Measurements from ENCODE around the gene OR6S1.

The OR6S1 gene

DNA sequence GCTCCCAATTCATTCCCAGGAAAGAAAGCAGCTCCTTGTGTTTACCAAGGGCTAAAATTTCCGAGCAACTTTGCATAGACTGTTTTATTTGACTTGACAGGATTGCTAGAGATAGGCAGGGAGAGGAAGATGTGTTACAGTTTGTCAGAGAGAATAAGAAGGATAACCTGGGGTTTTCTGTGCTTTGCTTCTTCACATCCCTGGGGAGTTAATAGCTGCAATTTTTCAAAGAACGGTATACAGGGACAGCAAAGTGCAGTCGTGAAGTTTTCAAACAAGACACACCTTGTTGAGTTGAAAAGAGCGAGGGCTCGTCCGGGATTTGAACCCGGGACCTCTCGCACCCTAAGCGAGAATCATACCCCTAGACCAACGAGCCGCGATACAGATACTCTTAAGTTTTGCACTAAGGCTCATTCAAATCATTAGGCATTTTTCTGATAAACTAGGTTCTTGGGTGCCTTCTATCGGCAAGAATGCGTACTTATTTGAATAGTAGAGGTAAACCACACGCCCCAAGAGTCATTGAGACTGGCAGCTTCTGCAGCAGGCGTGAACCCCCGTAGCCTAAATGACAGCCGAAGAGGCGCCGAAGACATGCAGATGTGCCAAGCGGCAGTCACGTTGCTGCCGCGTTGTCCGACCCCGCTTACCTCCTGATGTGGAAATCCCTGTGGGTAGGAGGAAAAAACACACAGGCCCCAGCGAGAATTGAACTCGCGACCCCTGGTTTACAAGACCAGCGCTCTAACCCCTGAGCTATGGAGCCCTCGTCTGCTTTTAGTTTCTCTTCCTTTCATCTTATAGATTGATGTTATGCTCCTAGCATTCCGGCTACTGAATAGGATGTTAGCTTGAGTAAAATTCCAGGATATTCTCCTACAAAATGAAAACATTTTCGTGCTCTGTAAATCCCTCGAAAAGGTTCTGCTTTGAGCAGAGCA, 28.1 kb downstream of the OR6S1 start:
- CTCF ChIA-PET: interaction anchor here (0.6 to 2.6 kb wide), 15 partner anchors 10 to 297 kb away, joined by 3 to 22 read pairs (median 3); partner anchors contain the start of gene PARP2
- POLR2A ChIA-PET: interaction anchor here (0.7 to 2.5 kb wide), 8 partner anchors 18 to 270 kb away, joined by 3 to 16 read pairs (median 6); partner anchors contain the start of genes PARP2, PIP4P1 and PNP
- Histone ChIP-seq H3K27ac (ENCODE audit: extremely low read depth, low read depth, low read length) (peak overlapping the region; percentile 74), H3K4me3 (ENCODE audit: low read depth, low read length) (peak overlapping the region; percentile 81), H3K4me1 (ENCODE audit: control insufficient read depth, insufficient read depth, low read length) (peaks cover 13% of the 10 kb centered on the region), H3K36me3 (ENCODE audit: control insufficient read depth in 2 of 2, insufficient read depth in 1 of 2, low read length in 2 of 2) (no peaks in the 10 kb centered on the region), H3K9me3 (ENCODE audit: control insufficient read depth, insufficient read depth, low read depth, low read length) (no peaks in the 10 kb centered on the region)
- TF ChIP-seq ZEB2 (tag by site-specific recombination; IDR thresholded peaks at IDR 0.05) (peak; percentile 98), ZNF394 (tag by site-specific recombination; IDR thresholded peaks at IDR 0.05; ENCODE audit: borderline replicate concordance) (peak; percentile 90), ZNF623 (tag by site-specific recombination; IDR thresholded peaks at IDR 0.05) (peak; percentile 14; the same call in 1 of the 2 replicates), KLF17 (tag by site-specific recombination; IDR thresholded peaks at IDR 0.05) (peak; percentile 82), ZNF621 (tag by site-specific recombination; IDR thresholded peaks at IDR 0.05) (no peak), ZBTB10 (tag by site-specific recombination; IDR thresholded peaks at IDR 0.05) (peak; percentile 95), ZNF24 (tag by site-specific recombination; IDR thresholded peaks at IDR 0.05) (peak; percentile 89), ZBTB17 (tag by site-specific recombination; IDR thresholded peaks at IDR 0.05) (peak; percentile 82), ZNF121 (tag by site-specific recombination; IDR thresholded peaks at IDR 0.05) (no peak), ZBTB20 (tag by site-specific recombination; IDR thresholded peaks at IDR 0.05) (peak; percentile 44; the same call in 1 of the 2 replicates), ZNF18 (tag by site-specific recombination; IDR thresholded peaks at IDR 0.05) (peak; percentile 31; the same call in 1 of the 2 replicates), ZNF501 (tag by site-specific recombination; IDR thresholded peaks at IDR 0.05) (peak; percentile 77), ZNF174 (tag by site-specific recombination; IDR thresholded peaks at IDR 0.05) (no peak), ZXDB (tag by site-specific recombination; IDR thresholded peaks at IDR 0.05) (peak; percentile 91), ZNF626 (tag by site-specific recombination; IDR thresholded peaks at IDR 0.05) (0 out of 2 replicates have a peak, but pooled peaks have one; percentile 43), ZSCAN23 (tag by site-specific recombination; IDR thresholded peaks at IDR 0.05) (peak; percentile 50; the same call in 1 of the 2 replicates), ZNF660 (tag by site-specific recombination; IDR thresholded peaks at IDR 0.05) (peak; percentile 86; the same call in 1 of the 2 replicates), ZNF654 (tag by site-specific recombination; IDR thresholded peaks at IDR 0.05; ENCODE audit: low read depth) (peak; percentile 13; the same call in 1 of the 2 replicates), ZNF324 (tag by site-specific recombination; IDR thresholded peaks at IDR 0.05) (peak; percentile 83), ZNF16 (tag by site-specific recombination; IDR thresholded peaks at IDR 0.05; ENCODE audit: low read depth) (peak; percentile 32; the same call in 1 of the 2 replicates), ZNF155 (tag by site-specific recombination; IDR thresholded peaks at IDR 0.05) (no peak), ZNF558 (tag by site-specific recombination; IDR thresholded peaks at IDR 0.05) (peak; percentile 80)
- TF ChIP-seq, protein P1, sequence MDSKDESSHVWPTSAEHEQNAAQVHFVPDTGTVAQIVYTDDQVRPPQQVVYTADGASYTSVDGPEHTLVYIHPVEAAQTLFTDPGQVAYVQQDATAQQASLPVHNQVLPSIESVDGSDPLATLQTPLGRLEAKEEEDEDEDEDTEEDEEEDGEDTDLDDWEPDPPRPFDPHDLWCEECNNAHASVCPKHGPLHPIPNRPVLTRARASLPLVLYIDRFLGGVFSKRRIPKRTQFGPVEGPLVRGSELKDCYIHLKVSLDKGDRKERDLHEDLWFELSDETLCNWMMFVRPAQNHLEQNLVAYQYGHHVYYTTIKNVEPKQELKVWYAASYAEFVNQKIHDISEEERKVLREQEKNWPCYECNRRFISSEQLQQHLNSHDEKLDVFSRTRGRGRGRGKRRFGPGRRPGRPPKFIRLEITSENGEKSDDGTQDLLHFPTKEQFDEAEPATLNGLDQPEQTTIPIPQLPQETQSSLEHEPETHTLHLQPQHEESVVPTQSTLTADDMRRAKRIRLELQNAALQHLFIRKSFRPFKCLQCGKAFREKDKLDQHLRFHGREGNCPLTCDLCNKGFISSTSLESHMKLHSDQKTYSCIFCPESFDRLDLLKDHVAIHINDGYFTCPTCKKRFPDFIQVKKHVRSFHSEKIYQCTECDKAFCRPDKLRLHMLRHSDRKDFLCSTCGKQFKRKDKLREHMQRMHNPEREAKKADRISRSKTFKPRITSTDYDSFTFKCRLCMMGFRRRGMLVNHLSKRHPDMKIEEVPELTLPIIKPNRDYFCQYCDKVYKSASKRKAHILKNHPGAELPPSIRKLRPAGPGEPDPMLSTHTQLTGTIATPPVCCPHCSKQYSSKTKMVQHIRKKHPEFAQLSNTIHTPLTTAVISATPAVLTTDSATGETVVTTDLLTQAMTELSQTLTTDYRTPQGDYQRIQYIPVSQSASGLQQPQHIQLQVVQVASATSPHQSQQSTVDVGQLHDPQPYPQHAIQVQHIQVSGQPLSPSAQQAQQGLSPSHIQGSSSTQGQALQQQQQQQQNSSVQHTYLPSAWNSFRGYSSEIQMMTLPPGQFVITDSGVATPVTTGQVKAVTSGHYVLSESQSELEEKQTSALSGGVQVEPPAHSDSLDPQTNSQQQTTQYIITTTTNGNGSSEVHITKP (tag by site-specific recombination; IDR thresholded peaks at IDR 0.05): peak; percentile 75
- TF ChIP-seq, protein P2, sequence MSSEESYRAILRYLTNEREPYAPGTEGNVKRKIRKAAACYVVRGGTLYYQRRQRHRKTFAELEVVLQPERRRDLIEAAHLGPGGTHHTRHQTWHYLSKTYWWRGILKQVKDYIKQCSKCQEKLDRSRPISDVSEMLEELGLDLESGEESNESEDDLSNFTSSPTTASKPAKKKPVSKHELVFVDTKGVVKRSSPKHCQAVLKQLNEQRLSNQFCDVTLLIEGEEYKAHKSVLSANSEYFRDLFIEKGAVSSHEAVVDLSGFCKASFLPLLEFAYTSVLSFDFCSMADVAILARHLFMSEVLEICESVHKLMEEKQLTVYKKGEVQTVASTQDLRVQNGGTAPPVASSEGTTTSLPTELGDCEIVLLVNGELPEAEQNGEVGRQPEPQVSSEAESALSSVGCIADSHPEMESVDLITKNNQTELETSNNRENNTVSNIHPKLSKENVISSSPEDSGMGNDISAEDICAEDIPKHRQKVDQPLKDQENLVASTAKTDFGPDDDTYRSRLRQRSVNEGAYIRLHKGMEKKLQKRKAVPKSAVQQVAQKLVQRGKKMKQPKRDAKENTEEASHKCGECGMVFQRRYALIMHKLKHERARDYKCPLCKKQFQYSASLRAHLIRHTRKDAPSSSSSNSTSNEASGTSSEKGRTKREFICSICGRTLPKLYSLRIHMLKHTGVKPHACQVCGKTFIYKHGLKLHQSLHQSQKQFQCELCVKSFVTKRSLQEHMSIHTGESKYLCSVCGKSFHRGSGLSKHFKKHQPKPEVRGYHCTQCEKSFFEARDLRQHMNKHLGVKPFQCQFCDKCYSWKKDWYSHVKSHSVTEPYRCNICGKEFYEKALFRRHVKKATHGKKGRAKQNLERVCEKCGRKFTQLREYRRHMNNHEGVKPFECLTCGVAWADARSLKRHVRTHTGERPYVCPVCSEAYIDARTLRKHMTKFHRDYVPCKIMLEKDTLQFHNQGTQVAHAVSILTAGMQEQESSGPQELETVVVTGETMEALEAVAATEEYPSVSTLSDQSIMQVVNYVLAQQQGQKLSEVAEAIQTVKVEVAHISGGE (tag by site-specific recombination; conservative IDR thresholded peaks at IDR 0.05; ENCODE audit: low read depth): 0 out of 2 replicates have a peak, but pooled peaks have one; percentile 14

Measured in HEK293 (cell line).